ENCODE results near the gene ATP6V1E1. TPM values are rescaled to one million over a fixed set of nuclear protein-coding genes. Genes with fewer than 3 reads are reported as not detected.

The ATP6V1E1 gene
- polyA plus RNA-seq, 2 of the 4 experiments (the other 2 are of a cell fraction) = 112 to 123 TPM

DNA sequence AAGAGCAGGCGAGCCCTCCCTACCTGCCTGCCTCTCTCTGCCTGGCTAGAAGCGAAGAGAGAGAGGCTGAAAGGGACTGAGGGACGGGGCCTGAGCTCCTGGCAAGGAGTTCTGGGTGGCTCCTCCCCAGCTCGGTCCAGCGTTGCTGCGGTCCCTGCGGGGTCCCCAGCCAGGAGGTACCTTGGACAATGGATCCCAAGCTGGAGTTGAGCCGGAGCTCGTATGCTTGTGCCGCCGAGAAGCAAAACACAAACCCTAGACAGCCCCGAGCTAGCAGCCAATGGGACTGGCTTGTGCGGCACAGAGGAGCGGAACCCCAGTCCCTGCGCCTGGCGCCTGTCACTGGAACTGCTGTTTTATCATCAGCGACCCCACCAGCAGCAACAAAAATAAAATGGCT is 46.9 kb downstream of the ATP6V1E1 start:
- ChIA-PET CTCF (interaction anchor here (0.7 kb wide), 1 partner anchor 23 kb away, joined by 3 read pairs; no protein-coding TSS in a partner anchor), POLR2A (no interaction called here)
- Histone ChIP-seq H3K27ac (no peak overlapping the region), H3K4me1 (no peaks in the 10 kb centered on the region), H3K4me2 (no peak overlapping the region), H3K4me3 (no peak overlapping the region), H3K9me3 (no peaks in the 10 kb centered on the region)
- 90% methylated on average over 9 of the region's 17 CpGs for WGBS (ENCODE audit: missing lambda C conversion rate)
- DNase-seq (ENCODE audit: low read depth in 1 of 2, low spot score in 1 of 2) = no peak
- no peak for FAIRE-seq
- TF ChIP-seq FOSB (CRISPR knock-in tag; IDR thresholded peaks at IDR 0.05) (no peak), PHF8 (IDR thresholded peaks at IDR 0.05; ENCODE audit: borderline replicate concordance, low read depth) (no peak), RAD21 (conservative IDR thresholded peaks at IDR 0.05 in 1 of 2, IDR thresholded peaks at IDR 0.05 in 1 of 2) (no peak), CBX8 (IDR thresholded peaks at IDR 0.05) (no peak), CEBPB (IDR thresholded peaks at IDR 0.05) (no peak), SREBF2 (IDR thresholded peaks at IDR 0.05) (no peak), ZNF302 (CRISPR knock-in tag; IDR thresholded peaks at IDR 0.05) (no peak), ESRRA (IDR thresholded peaks at IDR 0.05; ENCODE audit: borderline replicate concordance, low read length) (no peak), MYC (IDR thresholded peaks at IDR 0.05; ENCODE audit: borderline replicate concordance, low read length) (no peak), JUNB (IDR thresholded peaks at IDR 0.05) (no peak), BHLHE40 (IDR thresholded peaks at IDR 0.05; ENCODE audit: low read depth, low read length) (no peak)
- TF ChIP-seq, protein P1, sequence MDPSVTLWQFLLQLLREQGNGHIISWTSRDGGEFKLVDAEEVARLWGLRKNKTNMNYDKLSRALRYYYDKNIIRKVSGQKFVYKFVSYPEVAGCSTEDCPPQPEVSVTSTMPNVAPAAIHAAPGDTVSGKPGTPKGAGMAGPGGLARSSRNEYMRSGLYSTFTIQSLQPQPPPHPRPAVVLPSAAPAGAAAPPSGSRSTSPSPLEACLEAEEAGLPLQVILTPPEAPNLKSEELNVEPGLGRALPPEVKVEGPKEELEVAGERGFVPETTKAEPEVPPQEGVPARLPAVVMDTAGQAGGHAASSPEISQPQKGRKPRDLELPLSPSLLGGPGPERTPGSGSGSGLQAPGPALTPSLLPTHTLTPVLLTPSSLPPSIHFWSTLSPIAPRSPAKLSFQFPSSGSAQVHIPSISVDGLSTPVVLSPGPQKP (IDR thresholded peaks at IDR 0.05; ENCODE audit: low read depth, low read length) = no peak
- TF ChIP-seq, protein P2, sequence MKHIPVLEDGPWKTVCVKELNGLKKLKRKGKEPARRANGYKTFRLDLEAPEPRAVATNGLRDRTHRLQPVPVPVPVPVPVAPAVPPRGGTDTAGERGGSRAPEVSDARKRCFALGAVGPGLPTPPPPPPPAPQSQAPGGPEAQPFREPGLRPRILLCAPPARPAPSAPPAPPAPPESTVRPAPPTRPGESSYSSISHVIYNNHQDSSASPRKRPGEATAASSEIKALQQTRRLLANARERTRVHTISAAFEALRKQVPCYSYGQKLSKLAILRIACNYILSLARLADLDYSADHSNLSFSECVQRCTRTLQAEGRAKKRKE (CRISPR knock-in tag; IDR thresholded peaks at IDR 0.05; ENCODE audit: low read depth) = no peak
- no peak for ATAC-seq

DNA sequence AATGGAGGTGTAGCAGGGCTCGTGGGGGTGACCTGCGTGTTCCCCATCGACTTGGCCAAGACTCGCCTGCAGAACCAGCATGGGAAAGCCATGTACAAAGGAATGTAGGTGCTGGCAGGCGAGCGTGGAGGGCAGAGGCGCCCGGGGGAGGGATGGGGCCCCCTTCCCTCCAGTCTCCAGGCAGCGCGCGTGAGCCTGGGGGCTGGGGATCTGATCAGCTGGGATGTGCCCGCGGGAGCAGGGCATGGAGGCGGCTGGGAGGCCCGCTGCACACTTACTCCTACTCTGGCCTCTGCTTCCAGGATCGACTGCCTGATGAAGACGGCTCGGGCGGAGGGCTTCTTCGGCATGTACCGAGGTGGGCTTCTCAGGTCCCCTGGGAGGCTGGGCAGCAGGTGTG is 47.5 kb downstream of the ATP6V1E1 start:
- no peak for DNase-seq (ENCODE audit: low read depth in 1 of 2, low spot score in 1 of 2)
- WGBS (ENCODE audit: missing lambda C conversion rate) = 86% methylated on average over 14 of the region's 21 CpGs
- no peak for TF ChIP-seq ESRRA (IDR thresholded peaks at IDR 0.05; ENCODE audit: borderline replicate concordance, low read length)
- TF ChIP-seq RFX5 (IDR thresholded peaks at IDR 0.05) = no peak
- no peak for TF ChIP-seq SMC3 (IDR thresholded peaks at IDR 0.05)
- TF ChIP-seq CHD2 (IDR thresholded peaks at IDR 0.05; ENCODE audit: low read length, partially characterized antibody) = no peak
- no peak for TF ChIP-seq NFE2L2 (conservative IDR thresholded peaks at IDR 0.05; ENCODE audit: low read length)
- no peak for TF ChIP-seq JUNB (IDR thresholded peaks at IDR 0.05)
- TF ChIP-seq EP300 (IDR thresholded peaks at IDR 0.05) = no peak
- TF ChIP-seq KDM1A (IDR thresholded peaks at IDR 0.05; ENCODE audit: low read depth) = no peak
- Histone ChIP-seq H3K4me1 (no peaks in the 10 kb centered on the region), H3K27ac (no peak overlapping the region), H3K4me3 (no peak overlapping the region), H3K4me2 (no peak overlapping the region), H3K9me3 (no peaks in the 10 kb centered on the region)
- no peak for FAIRE-seq
- ATAC-seq = no peak; a peak in 1 of 6 replicates
- ChIA-PET POLR2A (no interaction called here), CTCF (no interaction called here)

DNA sequence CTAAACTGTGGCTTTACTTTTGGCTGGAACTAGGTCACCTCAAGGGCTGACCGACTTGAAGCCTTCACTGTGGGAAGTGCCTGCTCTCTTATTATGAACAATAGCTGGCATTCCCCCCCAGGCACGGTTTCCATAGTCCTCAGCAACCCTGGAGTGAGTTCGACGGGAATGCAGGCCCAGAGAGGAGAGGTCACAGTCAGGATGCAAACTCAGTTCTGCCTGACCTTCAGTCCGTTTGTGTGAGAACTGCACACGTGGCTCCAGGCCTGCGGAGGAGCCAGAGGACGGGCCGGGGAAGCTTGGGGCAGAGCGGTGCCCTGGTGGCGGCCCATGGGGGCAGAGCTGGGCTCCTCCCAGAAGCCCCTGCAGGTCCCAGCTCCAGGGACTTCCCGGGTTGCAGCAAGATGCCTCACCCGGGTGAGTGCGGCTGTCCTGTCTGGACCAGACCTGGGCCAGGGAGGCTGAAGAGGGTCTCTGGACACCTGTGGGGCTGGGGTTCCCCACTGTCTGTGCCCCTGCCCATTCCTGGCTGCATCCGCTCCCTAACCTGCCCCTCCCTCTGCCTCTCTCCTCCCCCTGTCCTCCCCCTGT is 48.0 kb downstream of the ATP6V1E1 start:
- 73% methylated on average over 9 of the region's 15 CpGs for WGBS (ENCODE audit: missing lambda C conversion rate)
- no peak for FAIRE-seq
- Histone ChIP-seq H3K9me3 (no peaks in the 10 kb centered on the region), H3K4me2 (no peak overlapping the region), H3K27ac (no peak overlapping the region), H3K4me1 (no peaks in the 10 kb centered on the region), H3K4me3 (no peak overlapping the region)
- DNase-seq (ENCODE audit: low read depth in 1 of 2, low spot score in 1 of 2) = no peak
- ATAC-seq = peak; percentile 47 to 64; a peak in 4 of 6 replicates
- ChIA-PET POLR2A (no interaction called here), CTCF (interaction anchor here (0.9 kb wide), 1 partner anchor 162 kb away, joined by 3 read pairs; no protein-coding TSS in a partner anchor)
- TF ChIP-seq, protein P1 (IDR thresholded peaks at IDR 0.05; ENCODE audit: low read depth, low read length) = no peak
- TF ChIP-seq POLR2A (IDR thresholded peaks at IDR 0.05; ENCODE audit: low read length) (no peak), KDM1A (IDR thresholded peaks at IDR 0.05; ENCODE audit: low read depth) (no peak), SREBF2 (IDR thresholded peaks at IDR 0.05) (no peak), HOXB5 (CRISPR knock-in tag; IDR thresholded peaks at IDR 0.05) (no peak), ESRRA (IDR thresholded peaks at IDR 0.05; ENCODE audit: borderline replicate concordance, low read length) (no peak), POLR2AphosphoS2 (conservative IDR thresholded peaks at IDR 0.05; ENCODE audit: low read length) (no peak), HOXA7 (CRISPR knock-in tag; IDR thresholded peaks at IDR 0.05) (no peak), HEYL (CRISPR knock-in tag; IDR thresholded peaks at IDR 0.05) (no peak)
- TF ChIP-seq, protein P3, sequence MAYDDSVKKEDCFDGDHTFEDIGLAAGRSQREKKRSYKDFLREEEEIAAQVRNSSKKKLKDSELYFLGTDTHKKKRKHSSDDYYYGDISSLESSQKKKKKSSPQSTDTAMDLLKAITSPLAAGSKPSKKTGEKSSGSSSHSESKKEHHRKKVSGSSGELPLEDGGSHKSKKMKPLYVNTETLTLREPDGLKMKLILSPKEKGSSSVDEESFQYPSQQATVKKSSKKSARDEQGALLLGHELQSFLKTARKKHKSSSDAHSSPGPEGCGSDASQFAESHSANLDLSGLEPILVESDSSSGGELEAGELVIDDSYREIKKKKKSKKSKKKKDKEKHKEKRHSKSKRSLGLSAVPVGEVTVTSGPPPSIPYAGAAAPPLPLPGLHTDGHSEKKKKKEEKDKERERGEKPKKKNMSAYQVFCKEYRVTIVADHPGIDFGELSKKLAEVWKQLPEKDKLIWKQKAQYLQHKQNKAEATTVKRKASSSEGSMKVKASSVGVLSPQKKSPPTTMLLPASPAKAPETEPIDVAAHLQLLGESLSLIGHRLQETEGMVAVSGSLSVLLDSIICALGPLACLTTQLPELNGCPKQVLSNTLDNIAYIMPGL (CRISPR knock-in tag; IDR thresholded peaks at IDR 0.05; ENCODE audit: borderline replicate concordance) = no peak
- TF ChIP-seq, protein P4, sequence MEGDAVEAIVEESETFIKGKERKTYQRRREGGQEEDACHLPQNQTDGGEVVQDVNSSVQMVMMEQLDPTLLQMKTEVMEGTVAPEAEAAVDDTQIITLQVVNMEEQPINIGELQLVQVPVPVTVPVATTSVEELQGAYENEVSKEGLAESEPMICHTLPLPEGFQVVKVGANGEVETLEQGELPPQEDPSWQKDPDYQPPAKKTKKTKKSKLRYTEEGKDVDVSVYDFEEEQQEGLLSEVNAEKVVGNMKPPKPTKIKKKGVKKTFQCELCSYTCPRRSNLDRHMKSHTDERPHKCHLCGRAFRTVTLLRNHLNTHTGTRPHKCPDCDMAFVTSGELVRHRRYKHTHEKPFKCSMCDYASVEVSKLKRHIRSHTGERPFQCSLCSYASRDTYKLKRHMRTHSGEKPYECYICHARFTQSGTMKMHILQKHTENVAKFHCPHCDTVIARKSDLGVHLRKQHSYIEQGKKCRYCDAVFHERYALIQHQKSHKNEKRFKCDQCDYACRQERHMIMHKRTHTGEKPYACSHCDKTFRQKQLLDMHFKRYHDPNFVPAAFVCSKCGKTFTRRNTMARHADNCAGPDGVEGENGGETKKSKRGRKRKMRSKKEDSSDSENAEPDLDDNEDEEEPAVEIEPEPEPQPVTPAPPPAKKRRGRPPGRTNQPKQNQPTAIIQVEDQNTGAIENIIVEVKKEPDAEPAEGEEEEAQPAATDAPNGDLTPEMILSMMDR (IDR thresholded peaks at IDR 0.05) = no peak
